SU-DHL-6 (cell line): ENCODE measurements around the gene LAMP1.

Experiments
- CTCF ChIP-seq: fragments of 200-600 bp; sonication (generic); IDR thresholded peaks from one replicate; pipeline ENCODE4 v1.5.1; 2017; ENCODE audit warnings: antibody characterized with exemption, mild to moderate bottlenecking, low read length, moderate library complexity; ENCODE audit not compliant: insufficient read depth, poor library complexity, severe bottlenecking
- EZH2phosphoT487 ChIP-seq: fragments of 200-600 bp; sonication (generic), shearing (Covaris generic); conservative IDR thresholded peaks from 2 replicates; pipeline ENCODE4 v1.6.1; 2018; ENCODE audit warnings: mild to moderate bottlenecking, antibody characterized with exemption, low read length, moderate library complexity, mixed read lengths

- TF ChIP-seq CTCF (no peak), EZH2phosphoT487 (no peak)
Observed at GRCh38 chr13:113358653-113359190, 61.7 kb downstream of the LAMP1 start.
